HCT116 (cell line): ENCODE measurements around the gene WASF1. TPM values are rescaled to one million over a fixed set of nuclear protein-coding genes. Genes with fewer than 3 reads are reported as not detected.

Experiments used
- ATAC-seq: fragments of 200-7000 bp; cut with Tn5 transposase; 2 replicates; pipeline ENCODE4 v1.9.1; 2020; ENCODE audit warnings: mild to moderate bottlenecking, moderate library complexity
- BruUV-seq: library from RNA; stranded (reverse); fragments of 400-500 nt; replicated peaks from 2 replicates; lab custom pipeline; 2021; lab: Mats Ljungman, UMichigan
- CTCF ChIA-PET: fragments of 300-600 bp; sonication (Branson Sonifier 250); formaldehyde crosslinking; loops from one replicate; lab custom pipeline; 2021; ENCODE audit warnings: antibody characterized with exemption; lab: Charles Lee
- POLR2A ChIA-PET: fragments of 300-600, 350-600 bp; sonication (Branson Sonifier 250); formaldehyde crosslinking; loops from one replicate; lab custom pipeline; 2021; ENCODE audit warnings: antibody characterized with exemption; lab: Charles Lee
- RAD21 ChIA-PET, 2 experiments: fragments of 300-600 bp; sonication (Branson Sonifier 250); formaldehyde crosslinking; loops; one replicate each; lab custom pipeline; 2023; ENCODE audit warnings: low total read pairs in 2 of 2; ENCODE audit not compliant: uncharacterized antibody in 2 of 2, unreplicated experiment in 2 of 2, low non-redundant PET in 1 of 2; lab: Charles Lee
- DNase-seq: peaks from one replicate; pipeline ENCODE4 v3.0.0-alpha.2; 2010; ENCODE audit warnings: low read depth, low spot score
- H2AFZ ChIP-seq: fragments of 200-600 bp; shearing (Covaris generic), sonication (generic); 2 replicates; pipeline ENCODE4 v1.6.1; 2017; ENCODE audit warnings: low read depth, mixed run types, mixed read lengths, antibody characterized with exemption, low read length; ENCODE audit not compliant: poor library complexity, severe bottlenecking
- H3K27ac ChIP-seq: 2 replicates; pipeline ENCODE4 v1.5.1; 2012; ENCODE audit warnings: low read depth, low read length
- H3K27me3 ChIP-seq: fragments of 200-600 bp; sonication (generic); 2 replicates; pipeline ENCODE4 v1.6.1; 2016; ENCODE audit warnings: mixed run types, low read length, mixed read lengths; ENCODE audit not compliant: insufficient read depth
- H3K36me3 ChIP-seq, 2 experiments: fragments of 200-500 bp in 1 of 2; fragments of 200-600 bp in 1 of 2; sonication (Bioruptor generic) in 1 of 2; sonication (generic) in 1 of 2; 2 replicates each; pipeline versions ENCODE4 v1.5.1 to v1.6.1; 2014 to 2016; ENCODE audit warnings: low read length in 2 of 2, inconsistent platforms in 1 of 2, mixed read lengths in 1 of 2, mixed run types in 1 of 2; ENCODE audit not compliant: insufficient read depth in 2 of 2, control insufficient read depth in 1 of 2
- H3K4me1 ChIP-seq, 2 experiments: fragments of 200-600 bp in 1 of 2; sonication (generic) in 1 of 2; 2 replicates each; pipeline versions ENCODE4 v1.5.1 to v1.6.1; 2012 to 2017; ENCODE audit warnings: low read length in 2 of 2, inconsistent platforms in 1 of 2, mild to moderate bottlenecking in 1 of 2, mixed read lengths in 1 of 2, mixed run types in 1 of 2, moderate library complexity in 1 of 2; ENCODE audit not compliant: insufficient read depth in 2 of 2, control insufficient read depth in 1 of 2
- H3K4me2 ChIP-seq: fragments of 200-600 bp; sonication (generic); 2 replicates; pipeline ENCODE4 v1.6.1; 2017; ENCODE audit warnings: mixed run types, low read length, mixed read lengths
- H3K4me3 ChIP-seq, 2 experiments: fragments of 200-600 bp in 1 of 2; sonication (generic) in 1 of 2; replicated peaks in 1 of 2; 2 replicates each; pipeline ENCODE4 v1.5.1; 2011 to 2016; ENCODE audit warnings: low read length in 2 of 2, control low read depth in 1 of 2, low read depth in 1 of 2, mild to moderate bottlenecking in 1 of 2, mixed read lengths in 1 of 2, mixed run types in 1 of 2
- H3K79me2 ChIP-seq: fragments of 200-600 bp; sonication (generic); 2 replicates; pipeline ENCODE4 v1.6.1; 2017; ENCODE audit warnings: mild to moderate bottlenecking, mixed run types, low read length, moderate library complexity, mixed read lengths; ENCODE audit not compliant: insufficient read depth
- H3K9ac ChIP-seq: fragments of 200-600 bp; sonication (generic); 2 replicates; pipeline ENCODE4 v1.6.1; 2016; ENCODE audit warnings: low read length, mixed read lengths
- H3K9me2 ChIP-seq: fragments of 200-600 bp; sonication (generic), shearing (Covaris generic); 2 replicates; pipeline ENCODE4 v1.6.1; 2017; ENCODE audit warnings: mixed run types, mild to moderate bottlenecking, moderate library complexity; ENCODE audit not compliant: insufficient read depth
- H3K9me3 ChIP-seq, 2 experiments: fragments of 200-500 bp in 1 of 2; fragments of 200-600 bp in 1 of 2; sonication (Bioruptor generic) in 1 of 2; sonication (generic) in 1 of 2; 2 replicates each; pipeline ENCODE4 v1.6.1; 2014 to 2017; ENCODE audit warnings: low read length in 2 of 2, mixed read lengths in 2 of 2, inconsistent platforms in 1 of 2, low read depth in 1 of 2, mild to moderate bottlenecking in 1 of 2, mixed run types in 1 of 2, moderate library complexity in 1 of 2; ENCODE audit not compliant: control insufficient read depth in 1 of 2, insufficient read depth in 1 of 2
- H4K20me1 ChIP-seq: fragments of 200-600 bp; sonication (generic), shearing (Covaris generic); 2 replicates; pipeline ENCODE4 v1.6.1; 2017; ENCODE audit warnings: mixed run types, mild to moderate bottlenecking, moderate library complexity; ENCODE audit not compliant: insufficient read depth
- ATF3 ChIP-seq: IDR thresholded peaks from 2 replicates; pipeline ENCODE4 v1.6.1; 2012
- EZH2 ChIP-seq: fragments of 200-600 bp; sonication (generic); IDR thresholded peaks from 2 replicates; pipeline ENCODE4 v1.6.1; 2017; ENCODE audit warnings: antibody characterized with exemption, mixed run types
- RAD21 ChIP-seq: IDR thresholded peaks from 2 replicates; pipeline ENCODE4 v1.6.1; 2012; ENCODE audit warnings: low read depth, mild to moderate bottlenecking
- SP1 ChIP-seq: IDR thresholded peaks from 2 replicates; pipeline ENCODE4 v1.6.1; 2012; ENCODE audit warnings: low read depth
- SRF ChIP-seq: IDR thresholded peaks from 2 replicates; pipeline ENCODE4 v1.6.1; 2012; ENCODE audit warnings: low read depth
- ZBTB33 ChIP-seq: IDR thresholded peaks from 2 replicates; pipeline ENCODE4 v1.6.1; 2011; ENCODE audit warnings: mild to moderate bottlenecking, low read length, moderate library complexity; ENCODE audit not compliant: insufficient replicate concordance; ENCODE audit errors: extremely low read depth
- intact Hi-C: fragments of 100-400 bp; cut with micrococcal nuclease; formaldehyde crosslinking; loops from 2 replicates; pipeline ENCODE4 v1.10.0; 2022
- total RNA-seq: library from RNA; stranded (reverse); gene quantifications from one replicate; pipeline ENCODE4 v1.2.1, GENCODE V29; 2021; ENCODE audit not compliant: unreplicated experiment

The WASF1 gene
- total RNA-seq, 1 experiment from 2014 or later = 25.9 TPM

GRCh38 chr6:110067837-110068591 is 111.5 kb downstream of the WASF1 start:
- ChIA-PET RAD21 (no interaction called here), CTCF (interaction anchor here (1.0 kb wide), 1 partner anchor 29 kb away, joined by 3 read pairs; no protein-coding TSS in a partner anchor), POLR2A (no interaction called here)
- H3K79me2 ChIP-seq = no peaks in the 10 kb centered on the region
- H4K20me1 ChIP-seq = no peaks in the 10 kb centered on the region
- H2AFZ ChIP-seq = no peak overlapping the region
- H3K9me3 ChIP-seq = no peaks in the 10 kb centered on the region
- H3K9me2 ChIP-seq = no peaks in the 10 kb centered on the region
- no peaks in the 10 kb centered on the region for H3K4me1 ChIP-seq
- H3K27ac ChIP-seq = no peak overlapping the region
- H3K36me3 ChIP-seq = no peaks in the 10 kb centered on the region
- DNase-seq = no peak
- peaks cover 6% of the 10 kb centered on the region; the same call in 1 of the 2 replicates for H3K27me3 ChIP-seq
- H3K4me3 ChIP-seq = no peak overlapping the region
- no TSS peak for BruUV-seq
- H3K9ac ChIP-seq = no peak overlapping the region
- TF ChIP-seq SRF (no peak), ATF3 (no peak), EZH2 (no peak), SP1 (no peak), RAD21 (no peak), ZBTB33 (no peak)
- no peak overlapping the region for H3K4me2 ChIP-seq
- no peak for ATAC-seq
- intact Hi-C loops = no loop called here
